ENCODE data around the gene CAPRIN2. TPM values are rescaled to one million over a fixed set of nuclear protein-coding genes. Genes with fewer than 3 reads are reported as not detected.

The CAPRIN2 gene
- total and polyA plus RNA-seq, 2 of the 8 experiments (the other 6 are each of a cell fraction or from before 2014, with no cell fraction given): 24.8 to 52.0 TPM

GRCh38 chr12:30748147-30748546, 6.6 kb downstream of the CAPRIN2 start:
- Histone ChIP-seq H2BK120ac (replicated peaks; ENCODE audit: low read depth, low read length) (no peak overlapping the region), H3K14ac (ENCODE audit: insufficient read length) (no peak overlapping the region), H2BK12ac (ENCODE audit: low read depth, low read length) (no peak overlapping the region), H3K27ac (ENCODE audit: low read depth, low read length) (no peak overlapping the region), H4K20me1 (replicated peaks in 1 of 2; ENCODE audit: control insufficient read depth in 1 of 2, insufficient read depth in 2 of 2, low read length in 2 of 2) (peaks cover 0 to 3% of the 10 kb centered on the region in 2 experiments), H3K79me1 (ENCODE audit: low read depth, low read length) (peaks cover 4% of the 10 kb centered on the region), H4K8ac (ENCODE audit: extremely low read depth, insufficient read depth, low read length) (no peak overlapping the region), H2AK5ac (ENCODE audit: low read depth, low read length) (no peak overlapping the region), H3K9ac (replicated peaks in 1 of 4; ENCODE audit: extremely low read depth in 1 of 4, low read depth in 3 of 4, low read length in 3 of 4) (no peak overlapping the region), H3K23ac (ENCODE audit: insufficient read length) (no peak overlapping the region), H3K4me2 (ENCODE audit: insufficient read depth in 1 of 2, low read depth in 2 of 2, low read length in 2 of 2) (no peak overlapping the region), H3K4me3 (ENCODE audit: extremely low read depth in 1 of 4, insufficient read depth in 2 of 4, low read depth in 3 of 4, low read length in 4 of 4) (no peak overlapping the region), H3K9me3 (ENCODE audit: insufficient read depth in 2 of 2, low read depth in 1 of 2, low read length in 1 of 2) (no peaks in the 10 kb centered on the region; a peak in 1 of 4 replicates), H3K27me3 (replicated peaks in 1 of 4; ENCODE audit: control insufficient read depth in 3 of 4, extremely low read depth in 1 of 4, insufficient read depth in 3 of 4, low read length in 3 of 4) (no peaks in the 10 kb centered on the region), H3K36me3 (ENCODE audit: control insufficient read depth in 2 of 4, insufficient read depth in 4 of 4, low read length in 3 of 4) (peaks cover 0 to 39% (median 12%) of the 10 kb centered on the region in 4 experiments; a peak in 5 of 8 replicates), H4K5ac (ENCODE audit: insufficient read length, low read depth, low read length) (no peak overlapping the region), H2AFZ (ENCODE audit: low read length) (no peak overlapping the region), H3K79me2 (ENCODE audit: control insufficient read depth in 1 of 2, insufficient read depth in 2 of 2, low read length in 2 of 2) (peaks cover 0 to 98% of the 10 kb centered on the region in 2 experiments; a peak in 3 of 4 replicates), H2BK15ac (ENCODE audit: low read length) (no peak overlapping the region), H4K91ac (replicated peaks; ENCODE audit: insufficient read length, low read length) (no peak overlapping the region), H3K4me1 (replicated peaks in 1 of 4; ENCODE audit: control insufficient read depth in 3 of 4, insufficient read depth in 4 of 4, low read length in 3 of 4) (peaks cover 0 to 2% (median under 1%) of the 10 kb centered on the region in 4 experiments; a peak in 6 of 7 replicates), H3K23me2 (ENCODE audit: low read depth, low read length) (no peaks in the 10 kb centered on the region), H2BK20ac (ENCODE audit: low read length) (no peak overlapping the region), H3K4ac (replicated peaks; ENCODE audit: insufficient read length, low read depth, low read length) (no peak overlapping the region), H3K56ac (replicated peaks; ENCODE audit: insufficient read length, low read depth, low read length) (no peak overlapping the region), H2BK5ac (ENCODE audit: low read depth, low read length) (no peak overlapping the region), H3K18ac (ENCODE audit: extremely low read depth, low read length) (no peak overlapping the region)
- TF ChIP-seq CBX5 (IDR thresholded peaks at IDR 0.05; ENCODE audit: low read depth, low read length) (no peak), SP1 (IDR thresholded peaks at IDR 0.05; ENCODE audit: low read depth, low read length) (no peak), HDAC2 (IDR thresholded peaks at IDR 0.05; ENCODE audit: borderline replicate concordance in 1 of 2, low read depth in 2 of 2, low read length in 2 of 2) (no peak), CHD2 (IDR thresholded peaks at IDR 0.05; ENCODE audit: low read length) (no peak), POLR2AphosphoS5 (IDR thresholded peaks at IDR 0.05; ENCODE audit: low read depth, low read length) (no peak), JUND (IDR thresholded peaks at IDR 0.05; ENCODE audit: low read length) (no peak)
- FAIRE-seq (no peak), DNase-seq (ENCODE audit: low read depth in 1 of 2, low spot score in 2 of 2) (no peak)
- POLR2A ChIA-PET (ENCODE audit: partially characterized antibody): no interaction called here
- CTCF ChIA-PET (ENCODE audit: partially characterized antibody): no interaction called here
- 93% methylated on average over 2 of the region's 2 CpGs; no CpG with 5 or more reads in 1 of the 2 experiments for WGBS, 2 experiments (ENCODE audit: extremely low coverage in 1 of 2, insufficient coverage in 1 of 2, insufficient read length in 1 of 2, insufficient replicate concordance in 2 of 2, low coverage in 1 of 2, low lambda C conversion rate in 2 of 2, missing lambda C conversion rate in 1 of 2)

Measured in H1 (cell line).